Measurements from ENCODE around the gene IFIT1.
"Not testable (repeated sequence)": the region's sequence is repeated elsewhere in the genome, so short reads cannot be mapped to it uniquely, and the experiment has no call there.

IFIT1 gene

GRCh38 chr10:89391907-89392756 is at the start of gene IFIT1:
Gene IFIT1, plus strand, starts transcription at chr10:89392623. Its CDS starts 90 bp downstream, at chr10:89392713.
- peaks cover 10% of the 10 kb centered on the region for H3K4me1 ChIP-seq (ENCODE audit: control insufficient read depth, insufficient read depth, low read length)

GRCh38 chr10:89343089-89343767 is 49.2 kb upstream of the IFIT1 start:
- H3K27ac ChIP-seq (ENCODE audit: low read depth, low read length) = no peak overlapping the region
- H3K9me3 ChIP-seq (ENCODE audit: control insufficient read depth, insufficient read depth, low read depth, low read length) = no peaks in the 10 kb centered on the region
- peaks cover 32% of the 10 kb centered on the region for H3K4me1 ChIP-seq (ENCODE audit: control insufficient read depth, insufficient read depth, low read length)
- no peak overlapping the region for H3K4me3 ChIP-seq (ENCODE audit: low read depth, low read length)
- H3K9ac ChIP-seq (ENCODE audit: low read length) = no peak overlapping the region
- H3K27me3 ChIP-seq (ENCODE audit: control insufficient read depth, insufficient read depth, low read length) = no peaks in the 10 kb centered on the region
- no peaks in the 10 kb centered on the region for H3K36me3 ChIP-seq (ENCODE audit: control insufficient read depth, insufficient read depth, low read length)

More at GRCh38 chr10:89391907-89392756, at the start of gene IFIT1:
- Histone ChIP-seq H3K27ac (ENCODE audit: low read depth, low read length) (no peak within 1 kb of the TSS), H3K36me3 (ENCODE audit: control insufficient read depth, insufficient read depth, low read length) (no peaks in the 10 kb centered on the region), H3K4me3 (ENCODE audit: low read depth, low read length) (peak within 1 kb of the TSS; percentile 66), H3K9ac (ENCODE audit: low read length) (peak within 1 kb of the TSS; percentile 19), H3K9me3 (ENCODE audit: control insufficient read depth, insufficient read depth, low read depth, low read length) (no peaks in the 10 kb centered on the region), H3K27me3 (ENCODE audit: control insufficient read depth, insufficient read depth, low read length) (no peaks in the 10 kb centered on the region)

GRCh38 chr10:89344156-89344555 is 48.3 kb upstream of the IFIT1 start:
- Histone ChIP-seq H3K4me3 (ENCODE audit: low read depth, low read length) (no peak overlapping the region), H3K9me3 (ENCODE audit: control insufficient read depth, insufficient read depth, low read depth, low read length) (no peaks in the 10 kb centered on the region), H3K27ac (ENCODE audit: low read depth, low read length) (no peak overlapping the region), H3K9ac (ENCODE audit: low read length) (no peak overlapping the region), H3K4me1 (ENCODE audit: control insufficient read depth, insufficient read depth, low read length) (peaks cover 41% of the 10 kb centered on the region), H3K27me3 (ENCODE audit: control insufficient read depth, insufficient read depth, low read length) (no peaks in the 10 kb centered on the region), H3K36me3 (ENCODE audit: control insufficient read depth, insufficient read depth, low read length) (no peaks in the 10 kb centered on the region)

GRCh38 chr10:89345367-89346000 is 46.9 kb upstream of the IFIT1 start:
- H3K4me1 ChIP-seq (ENCODE audit: control insufficient read depth, insufficient read depth, low read length) = peaks cover 46% of the 10 kb centered on the region

GRCh38 chr10:89346405-89347254 is 45.8 kb upstream of the IFIT1 start:
- Histone ChIP-seq H3K27me3 (ENCODE audit: control insufficient read depth, insufficient read depth, low read length) (no peaks in the 10 kb centered on the region), H3K9ac (ENCODE audit: low read length) (no peak overlapping the region), H3K9me3 (ENCODE audit: control insufficient read depth, insufficient read depth, low read depth, low read length) (no peaks in the 10 kb centered on the region), H3K4me3 (ENCODE audit: low read depth, low read length) (no peak overlapping the region), H3K4me1 (ENCODE audit: control insufficient read depth, insufficient read depth, low read length) (peaks cover 54% of the 10 kb centered on the region), H3K36me3 (ENCODE audit: control insufficient read depth, insufficient read depth, low read length) (no peaks in the 10 kb centered on the region), H3K27ac (ENCODE audit: low read depth, low read length) (peak overlapping the region; percentile 12; the same call in 1 of the 2 replicates)

More at GRCh38 chr10:89345367-89346000, 46.9 kb upstream of the IFIT1 start:
- H3K27me3 ChIP-seq (ENCODE audit: control insufficient read depth, insufficient read depth, low read length) = no peaks in the 10 kb centered on the region
- no peaks in the 10 kb centered on the region for H3K9me3 ChIP-seq (ENCODE audit: control insufficient read depth, insufficient read depth, low read depth, low read length)
- no peak overlapping the region for H3K4me3 ChIP-seq (ENCODE audit: low read depth, low read length)
- H3K27ac ChIP-seq (ENCODE audit: low read depth, low read length) = no peak overlapping the region
- H3K9ac ChIP-seq (ENCODE audit: low read length) = no peak overlapping the region
- no peaks in the 10 kb centered on the region for H3K36me3 ChIP-seq (ENCODE audit: control insufficient read depth, insufficient read depth, low read length)

- Histone ChIP-seq H3K9me3 (ENCODE audit: control insufficient read depth, insufficient read depth, low read depth, low read length) (no peaks in the 10 kb centered on the region), H3K9ac (ENCODE audit: low read length) (no peak overlapping the region), H3K4me3 (ENCODE audit: low read depth, low read length) (no peak overlapping the region), H3K4me1 (ENCODE audit: control insufficient read depth, insufficient read depth, low read length) (peaks cover 63% of the 10 kb centered on the region), H3K27ac (ENCODE audit: low read depth, low read length) (no peak overlapping the region), H3K36me3 (ENCODE audit: control insufficient read depth, insufficient read depth, low read length) (no peaks in the 10 kb centered on the region), H3K27me3 (ENCODE audit: control insufficient read depth, insufficient read depth, low read length) (no peaks in the 10 kb centered on the region)
Measured at GRCh38 chr10:89347701-89348457, 44.5 kb upstream of the IFIT1 start.

GRCh38 chr10:89348481-89348880 is 43.9 kb upstream of the IFIT1 start:
- Histone ChIP-seq H3K4me1 (ENCODE audit: control insufficient read depth, insufficient read depth, low read length) (peaks cover 59% of the 10 kb centered on the region), H3K36me3 (ENCODE audit: control insufficient read depth, insufficient read depth, low read length) (no peaks in the 10 kb centered on the region), H3K4me3 (ENCODE audit: low read depth, low read length) (no peak overlapping the region), H3K27me3 (ENCODE audit: control insufficient read depth, insufficient read depth, low read length) (no peaks in the 10 kb centered on the region), H3K9ac (ENCODE audit: low read length) (no peak overlapping the region), H3K9me3 (ENCODE audit: control insufficient read depth, insufficient read depth, low read depth, low read length) (no peaks in the 10 kb centered on the region), H3K27ac (ENCODE audit: low read depth, low read length) (no peak overlapping the region)

- Histone ChIP-seq H3K27me3 (ENCODE audit: control insufficient read depth, insufficient read depth, low read length) (no peaks in the 10 kb centered on the region), H3K36me3 (ENCODE audit: control insufficient read depth, insufficient read depth, low read length) (no peaks in the 10 kb centered on the region), H3K4me1 (ENCODE audit: control insufficient read depth, insufficient read depth, low read length) (peaks cover 59% of the 10 kb centered on the region)
Measured at GRCh38 chr10:89348975-89349374, 43.4 kb upstream of the IFIT1 start.

GRCh38 chr10:89350631-89351315 is 41.6 kb upstream of the IFIT1 start:
- H3K4me3 ChIP-seq (ENCODE audit: low read depth, low read length); H3K27me3 ChIP-seq (ENCODE audit: control insufficient read depth, insufficient read depth, low read length); H3K9ac ChIP-seq (ENCODE audit: low read length); H3K27ac ChIP-seq (ENCODE audit: low read depth, low read length); H3K36me3 ChIP-seq (ENCODE audit: control insufficient read depth, insufficient read depth, low read length); H3K9me3 ChIP-seq (ENCODE audit: control insufficient read depth, insufficient read depth, low read depth, low read length): not testable (repeated sequence)
- H3K4me1 ChIP-seq (ENCODE audit: control insufficient read depth, insufficient read depth, low read length) = peaks cover 56% of the 10 kb centered on the region

More at GRCh38 chr10:89348975-89349374, 43.4 kb upstream of the IFIT1 start:
- Histone ChIP-seq H3K27ac (ENCODE audit: low read depth, low read length) (no peak overlapping the region), H3K9me3 (ENCODE audit: control insufficient read depth, insufficient read depth, low read depth, low read length) (no peaks in the 10 kb centered on the region), H3K4me3 (ENCODE audit: low read depth, low read length) (no peak overlapping the region), H3K9ac (ENCODE audit: low read length) (no peak overlapping the region)

All from HUES6 (cell line).